ENCODE data around the gene PDPK1. TPM values are rescaled to one million over a fixed set of nuclear protein-coding genes. Genes with fewer than 3 reads are reported as not detected.

The PDPK1 gene
- total and polyA plus RNA-seq, 2 experiments from 2014 or later = 19.3 to 25.8 TPM

GRCh38 chr16:2499454-2499853 is 38.4 kb upstream of the PDPK1 start (continued):
- TF ChIP-seq REST (IDR thresholded peaks at IDR 0.05; ENCODE audit: unreplicated experiment) = no peak
- TF ChIP-seq POLR2AphosphoS5 (IDR thresholded peaks at IDR 0.05; ENCODE audit: low read depth) = no peak
- TF ChIP-seq JUNB (IDR thresholded peaks at IDR 0.05; ENCODE audit: unreplicated experiment) = no peak
- TF ChIP-seq ETS1 (IDR thresholded peaks at IDR 0.05) = no peak
- no peak for TF ChIP-seq STAT1 (IDR thresholded peaks at IDR 0.05; ENCODE audit: unreplicated experiment)

- peaks cover 7% of the 10 kb centered on the region; the same call in 1 of the 2 replicates for H3K4me1 ChIP-seq (ENCODE audit: insufficient read depth)
- no peaks in the 10 kb centered on the region; the same call in 1 of the 2 replicates for H4K20me1 ChIP-seq (replicated peaks; ENCODE audit: insufficient read depth)
- H3K4me3 ChIP-seq = no peak overlapping the region
- no peak overlapping the region for H3K27ac ChIP-seq (ENCODE audit: low read depth)
- no peaks in the 10 kb centered on the region for H3K79me2 ChIP-seq (replicated peaks; ENCODE audit: insufficient read depth)
- H3K27me3 Mint-ChIP-seq (ENCODE audit: insufficient read depth, low read depth, poor library complexity) = no peaks in the 10 kb centered on the region
- H3K9me2 ChIP-seq (ENCODE audit: insufficient read depth) = no peaks in the 10 kb centered on the region
- peaks cover 8% of the 10 kb centered on the region; the same call in 2 of the 3 replicates for H3K36me3 Mint-ChIP-seq (ENCODE audit: low read depth)
- H3F3A ChIP-seq (replicated peaks; ENCODE audit: low read depth) = no peaks in the 10 kb centered on the region
- no peaks in the 10 kb centered on the region for H3K36me3 ChIP-seq (ENCODE audit: insufficient read depth)
- no peak for ATAC-seq
- H3K27me3 ChIP-seq (ENCODE audit: insufficient read depth) = no peaks in the 10 kb centered on the region
- no peak overlapping the region for H2AFZ ChIP-seq
- no peak for DNase-seq (ENCODE audit: low spot score)
- H3K4me2 ChIP-seq = no peak overlapping the region
- no peak overlapping the region for H3K4me3 Mint-ChIP-seq
- H3K4me1 Mint-ChIP-seq = peaks cover 5% of the 10 kb centered on the region
- no peak overlapping the region for H3K27ac Mint-ChIP-seq
- H3K9me3 Mint-ChIP-seq = no peaks in the 10 kb centered on the region
- TF ChIP-seq EZH2phosphoT487 (IDR thresholded peaks at IDR 0.05; ENCODE audit: unreplicated experiment) = no peak
- TF ChIP-seq ETS1 (IDR thresholded peaks at IDR 0.05) = no peak
- no peak for TF ChIP-seq EZH2 (IDR thresholded peaks at IDR 0.05; ENCODE audit: low read depth, unreplicated experiment)
- no peak for TF ChIP-seq REST (IDR thresholded peaks at IDR 0.05; ENCODE audit: unreplicated experiment)
- TF ChIP-seq ZNF462 (CRISPR knock-in tag; IDR thresholded peaks at IDR 0.05) = no peak
Observed at GRCh38 chr16:2499890-2500429, 37.9 kb upstream of the PDPK1 start.

All from GM23338 (cell line).